GM18873 (cell line): ENCODE data around the gene SMC4.

Experiments
- ATAC-seq: cut with Tn5 transposase; IDR thresholded peaks from one replicate; pipeline ENCODE4 v1.9.1; 2021; ENCODE audit warnings: mild to moderate bottlenecking, moderate library complexity, moderate number of reproducible peaks; ENCODE audit not compliant: unreplicated experiment, low FRiP score

The SMC4 gene

DNA sequence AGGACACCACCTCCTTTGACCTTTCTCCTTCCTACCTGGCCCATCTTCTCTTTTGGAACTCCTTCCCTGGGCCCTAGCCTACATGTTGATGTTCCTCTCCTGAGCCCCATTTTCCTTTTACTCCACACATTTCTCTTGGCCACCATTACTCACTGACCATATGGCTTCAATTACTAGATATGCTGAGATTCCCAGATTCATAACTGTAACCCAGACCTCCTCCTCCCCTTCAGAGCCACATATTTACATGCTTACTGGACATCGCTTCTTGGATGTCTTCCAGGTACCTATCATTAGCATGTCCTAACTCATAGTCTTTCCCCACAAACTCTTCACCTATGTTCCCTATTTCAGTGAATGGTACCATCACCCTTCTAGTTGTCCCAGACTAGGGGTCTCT, 74.5 kb downstream of the SMC4 start:
- no peak for ATAC-seq

DNA sequence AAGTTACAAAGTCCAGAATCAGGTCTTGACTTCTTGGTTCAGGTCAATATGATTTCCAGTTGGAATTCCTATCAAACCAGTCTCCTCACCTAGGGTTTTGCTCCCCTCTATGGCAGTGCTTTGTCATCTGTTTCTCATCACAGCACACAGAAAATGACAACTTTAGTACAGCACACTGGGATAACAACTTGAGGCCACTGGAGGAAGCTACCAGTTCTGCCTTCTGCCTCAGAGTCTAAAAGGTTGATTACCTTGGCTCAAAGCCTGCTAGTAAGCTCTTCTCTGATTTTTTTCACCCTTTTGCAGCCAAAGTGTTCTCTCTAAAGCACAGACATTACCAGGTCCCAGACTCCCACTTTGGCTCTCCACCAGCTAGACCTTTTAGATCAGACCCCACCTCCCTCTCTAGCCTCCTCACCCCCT, 75.0 kb downstream of the SMC4 start:
- ATAC-seq: no peak

DNA sequence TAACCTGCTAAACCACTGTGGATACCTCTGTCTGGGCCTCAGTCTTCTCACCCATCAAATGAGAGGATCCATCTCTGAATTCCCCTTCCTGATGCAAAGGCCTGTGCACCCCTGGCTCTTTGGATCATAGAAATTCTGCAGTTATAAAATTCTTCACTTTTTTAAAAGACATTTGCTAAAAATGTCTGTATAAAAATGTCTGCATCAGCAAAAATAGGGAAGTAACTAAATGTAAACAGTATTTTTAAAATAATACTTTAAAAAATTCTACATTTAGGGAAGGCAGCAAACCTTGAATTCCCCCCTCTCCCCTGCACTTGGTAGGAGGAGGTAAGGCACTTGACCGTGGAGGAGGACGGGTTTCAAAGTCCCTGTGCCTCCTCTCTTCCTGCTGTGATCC, 75.7 kb downstream of the SMC4 start:
- no peak for ATAC-seq

DNA sequence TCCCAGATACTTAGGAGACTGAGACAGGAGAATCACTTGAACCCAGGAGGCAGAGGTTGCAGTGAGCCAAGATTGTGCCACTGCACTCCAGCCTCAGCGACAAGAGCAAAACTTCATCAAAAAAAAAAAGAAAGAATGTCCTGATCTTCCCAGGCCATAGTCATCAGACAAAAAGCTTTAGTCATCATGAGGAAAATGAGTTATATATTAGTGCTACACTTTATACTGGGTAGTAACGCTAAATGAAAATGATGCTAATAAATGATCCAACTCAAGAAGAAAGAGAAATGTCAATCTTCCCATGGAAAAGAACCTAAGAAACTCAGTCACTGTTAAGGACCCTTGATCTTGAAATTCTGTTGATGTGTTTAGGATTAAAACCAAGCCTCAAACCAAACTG, 76.4 kb downstream of the SMC4 start:
- no peak for ATAC-seq

DNA sequence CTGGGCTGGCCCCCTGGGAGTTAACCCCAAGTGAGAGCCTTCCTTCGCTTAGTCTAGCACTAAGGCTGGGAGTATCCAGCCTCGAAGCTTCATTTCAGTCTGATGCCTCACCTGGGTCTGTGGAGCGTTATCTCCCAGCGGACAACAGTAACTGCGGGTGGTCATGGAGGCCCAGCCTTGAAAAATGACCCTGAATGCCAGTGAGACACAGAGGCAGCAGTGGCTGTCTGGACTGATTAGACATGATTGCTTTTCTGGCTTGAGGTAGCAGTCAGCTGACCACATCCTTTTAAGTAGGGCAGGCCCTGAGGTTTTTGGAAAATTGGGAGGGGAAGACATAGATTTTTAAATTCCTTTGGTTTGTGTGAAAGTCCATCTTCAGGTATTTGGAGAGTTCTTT, 78.3 kb downstream of the SMC4 start:
- ATAC-seq: no peak

DNA sequence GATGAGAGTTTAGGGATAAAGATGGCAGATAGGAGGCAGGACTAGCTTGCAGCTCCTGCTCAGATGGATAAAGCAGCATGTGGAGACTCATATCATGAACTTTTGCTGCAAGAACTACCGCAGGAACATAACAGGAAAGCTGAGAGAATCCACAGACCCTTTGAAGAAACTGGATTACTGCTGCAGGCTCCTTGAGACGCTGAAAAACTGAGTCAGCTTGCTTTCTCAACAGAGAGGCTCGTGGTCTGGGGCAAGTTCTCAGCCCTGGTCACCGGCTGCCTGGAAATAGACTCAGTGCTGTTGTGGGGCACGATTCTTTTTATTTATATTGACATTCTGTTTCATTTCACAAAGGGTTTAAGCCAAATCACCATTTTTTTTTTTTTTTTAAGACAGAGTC, 78.9 kb downstream of the SMC4 start:
- ATAC-seq: no peak

DNA sequence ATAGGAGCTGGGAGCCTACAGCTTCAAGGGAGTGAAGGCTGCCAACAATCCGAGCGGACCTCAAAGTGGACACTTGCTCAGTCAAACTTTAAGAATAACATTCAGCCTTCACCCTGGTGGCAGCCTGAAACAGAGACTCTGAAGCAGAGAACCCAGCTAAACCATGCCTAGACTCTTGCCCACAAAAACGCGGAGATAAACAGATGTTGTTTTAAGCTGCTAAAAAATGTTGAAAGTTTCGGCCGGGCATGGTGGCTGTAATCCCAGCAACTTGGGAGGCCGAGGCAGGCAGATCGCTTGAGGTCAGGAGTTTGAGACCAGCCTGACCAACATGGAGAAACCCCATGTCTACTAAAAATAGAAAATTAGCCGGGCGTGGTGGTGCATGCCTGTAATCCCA, 79.9 kb downstream of the SMC4 start:
- ATAC-seq: no peak

DNA sequence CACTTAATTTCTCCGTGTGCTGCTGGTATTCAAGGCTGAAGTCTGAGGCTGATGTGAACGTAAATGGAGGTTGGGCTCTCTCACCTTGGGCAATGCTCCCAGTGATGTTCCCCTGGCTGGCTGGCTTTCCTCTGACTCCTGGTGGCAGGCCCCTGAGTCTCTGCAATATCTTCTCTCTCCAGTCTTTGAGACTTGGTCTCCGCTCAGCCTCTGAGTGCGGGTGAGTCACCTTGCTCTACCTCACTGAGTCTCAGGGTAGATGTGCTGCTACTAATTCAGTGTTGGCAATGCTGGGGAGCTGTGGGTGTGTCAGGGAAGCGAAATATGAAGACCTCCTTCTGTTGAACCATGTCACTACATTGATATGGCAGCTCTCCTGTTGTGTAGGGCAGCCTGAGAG, 81.5 kb downstream of the SMC4 start:
- ATAC-seq: no peak

DNA sequence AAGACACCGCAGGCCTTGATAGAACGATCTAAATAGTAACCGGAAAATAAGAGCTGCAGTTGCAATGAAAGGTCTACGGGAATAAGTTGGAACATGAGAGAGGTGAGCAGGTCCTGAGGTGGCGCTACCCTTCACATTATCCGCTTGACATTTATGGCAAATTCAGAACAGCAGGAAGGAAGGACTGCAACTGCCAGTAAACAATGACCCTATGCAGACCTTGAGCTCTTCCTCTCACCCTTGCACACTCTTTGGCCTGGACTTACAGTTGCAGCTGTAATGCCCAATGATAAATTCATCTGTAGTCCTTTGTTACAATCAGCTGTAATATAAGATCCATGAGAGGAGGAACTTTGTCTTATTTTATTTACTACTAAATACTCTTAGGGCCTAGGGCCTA, 82.4 kb downstream of the SMC4 start:
- ATAC-seq: no peak

DNA sequence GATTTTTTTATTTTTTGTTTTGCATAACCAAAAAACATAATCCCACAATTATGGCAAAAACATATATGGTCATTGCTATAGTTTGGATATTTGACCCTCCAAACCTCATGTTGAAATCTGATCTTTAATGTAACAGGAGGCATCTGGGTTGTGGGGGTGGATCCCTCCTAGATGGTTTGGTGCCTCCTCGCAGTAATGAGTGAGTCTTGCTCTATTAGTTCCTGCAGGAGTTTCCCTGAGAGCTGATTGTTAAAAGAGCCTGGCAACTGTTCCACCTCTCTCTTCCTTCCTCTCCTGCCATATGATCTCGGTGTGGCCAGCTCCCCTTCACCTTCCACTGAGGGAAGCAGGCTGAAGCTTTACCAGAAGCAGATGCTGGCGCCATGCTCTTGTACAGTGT, 83.3 kb downstream of the SMC4 start:
- no peak for ATAC-seq
